HG02623 (cell line): ENCODE results near the gene HMMR.

Source experiments
- ATAC-seq: cut with Tn5 transposase; IDR thresholded peaks from one replicate; pipeline ENCODE4 v1.9.1; 2021; ENCODE audit warnings: moderate library complexity; ENCODE audit not compliant: unreplicated experiment

The HMMR gene

DNA sequence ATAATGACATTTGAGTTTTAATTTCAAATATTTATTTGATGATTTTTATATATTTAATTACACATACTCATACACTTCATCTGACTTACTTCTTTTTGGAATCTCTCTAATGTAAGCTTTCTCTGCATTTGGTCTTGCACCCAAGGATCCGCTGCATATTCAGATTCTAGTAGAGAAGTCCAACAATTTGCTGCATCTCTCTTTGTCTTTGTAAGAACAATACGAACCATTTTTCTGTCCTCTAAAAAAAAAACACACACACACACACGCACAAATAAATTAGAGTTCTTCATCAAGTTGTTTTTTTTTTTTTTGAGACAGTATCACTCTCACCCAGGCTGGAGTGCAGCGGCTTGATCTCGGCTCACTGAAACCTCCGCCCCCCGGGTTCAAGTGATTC is 3.6 kb upstream of the HMMR start:
- ATAC-seq: no peak

GRCh38 chr5:163458778-163459385 is 1.6 kb upstream of the HMMR start:
- ATAC-seq: no peak

DNA sequence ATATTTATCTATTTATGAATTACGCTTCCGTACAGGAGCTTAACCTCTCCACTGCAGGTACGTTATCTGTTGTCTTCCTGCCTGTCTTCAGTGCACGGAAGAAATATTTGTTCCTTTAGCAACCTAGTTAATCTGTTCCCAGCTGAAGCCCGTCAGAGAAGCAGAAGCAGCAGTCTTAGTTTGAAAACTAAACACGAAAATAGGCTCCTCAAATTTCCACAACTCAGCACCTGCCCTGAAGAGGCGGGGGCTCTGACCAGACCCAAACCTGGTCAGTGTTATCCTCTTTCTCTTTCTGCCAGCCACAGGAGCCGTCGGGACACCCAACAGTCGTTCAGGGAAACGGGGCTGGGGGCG is 992 bp upstream of the HMMR start:
- peak; percentile 1 for ATAC-seq

GRCh38 chr5:163459819-163460561 is 442 bp upstream of the HMMR start, which contains the start of gene NUDCD2:
NUDCD2 (minus strand) TSS chr5:163460102; CDS start chr5:163460050, 52 bp downstream.
- ATAC-seq: peak; percentile 78

DNA sequence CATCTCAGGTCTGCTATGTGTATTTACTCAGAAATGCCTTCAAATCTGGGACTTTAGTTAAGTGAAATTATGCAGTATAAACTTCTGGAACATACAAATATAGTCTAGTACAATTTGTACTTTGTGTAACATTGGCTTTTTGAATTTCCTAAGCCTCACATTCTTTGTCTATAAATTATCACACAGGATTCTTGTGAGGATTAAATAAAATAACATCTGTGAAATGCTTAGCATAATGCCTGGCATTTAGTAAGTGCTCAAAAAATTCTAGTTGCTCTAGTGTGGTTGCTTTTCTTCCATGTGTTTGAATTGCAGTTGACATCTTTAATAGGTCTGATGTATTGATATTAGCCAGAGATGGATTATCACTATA is 2.6 kb downstream of the HMMR start:
- no peak for ATAC-seq

GRCh38 chr5:163467682-163468081 is 7.2 kb downstream of the HMMR start:
- no peak for ATAC-seq

GRCh38 chr5:163473635-163474243 is 13.3 kb downstream of the HMMR start:
- peak; percentile 83 for ATAC-seq

DNA sequence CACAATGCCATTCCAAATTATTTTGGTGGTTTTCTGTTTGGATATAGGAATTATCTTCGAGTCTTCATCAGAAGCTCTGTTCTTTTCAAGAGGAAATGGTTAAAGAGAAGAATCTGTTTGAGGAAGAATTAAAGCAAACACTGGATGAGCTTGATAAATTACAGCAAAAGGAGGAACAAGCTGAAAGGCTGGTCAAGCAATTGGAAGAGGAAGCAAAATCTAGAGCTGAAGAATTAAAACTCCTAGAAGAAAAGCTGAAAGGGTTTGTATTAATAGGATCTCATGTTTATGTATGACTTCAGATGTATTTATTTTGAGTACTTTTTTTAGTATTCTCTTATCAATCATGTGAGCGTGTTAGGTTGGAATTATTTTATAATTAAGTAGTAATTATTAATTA is 15.0 kb downstream of the HMMR start:
- ATAC-seq: no peak

DNA sequence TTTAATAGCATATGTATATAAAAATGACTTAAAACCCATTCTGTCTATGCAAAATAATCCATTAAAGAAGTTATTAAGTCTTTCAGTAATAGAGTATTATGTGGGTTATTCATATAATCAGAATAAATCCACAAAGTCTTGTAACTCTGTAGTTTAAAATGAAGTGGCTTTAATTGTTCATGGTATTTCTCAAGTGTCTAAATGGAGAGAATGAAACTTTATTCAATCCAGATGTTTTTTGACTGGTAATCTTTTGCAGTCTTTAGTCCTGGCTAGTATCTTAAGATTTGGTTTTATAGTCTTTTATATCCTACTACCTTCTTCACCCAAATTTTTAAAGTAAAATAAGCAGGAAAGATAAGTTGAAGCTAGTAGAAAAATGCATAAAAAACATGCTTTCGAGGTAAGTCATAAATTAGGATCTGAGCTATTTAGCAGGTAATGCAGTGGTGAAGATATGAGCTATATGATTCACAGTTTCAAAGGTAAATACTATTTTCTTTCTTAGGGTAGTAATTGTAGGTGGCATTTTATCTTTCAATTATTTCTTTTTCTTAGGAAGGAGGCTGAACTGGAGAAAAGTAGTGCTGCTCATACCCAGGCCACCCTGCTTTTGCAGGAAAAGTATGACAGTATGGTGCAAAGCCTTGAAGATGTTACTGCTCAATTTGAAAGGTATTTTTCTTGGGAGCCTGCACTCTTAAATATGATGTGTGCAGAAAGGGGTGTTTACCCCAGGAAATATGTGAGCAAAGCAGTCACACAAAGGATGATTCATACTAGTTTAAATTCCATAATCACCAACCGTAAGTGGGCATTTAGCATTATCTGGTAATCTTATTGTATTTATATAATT is 17.9 kb downstream of the HMMR start:
- no peak for ATAC-seq

DNA sequence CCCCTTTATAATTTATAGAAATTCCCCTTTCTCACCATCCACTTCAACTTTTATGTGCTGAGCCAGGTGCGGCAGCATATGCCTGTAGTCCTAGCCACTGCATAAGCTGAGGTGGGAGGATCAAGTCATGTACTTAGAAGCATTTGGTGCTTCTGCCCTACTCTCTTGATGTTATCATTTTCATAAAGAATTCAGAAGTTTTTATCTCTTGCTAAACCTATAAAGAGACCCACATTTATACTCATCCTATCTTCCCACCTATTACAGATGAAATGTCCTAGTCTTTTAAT is 18.5 kb downstream of the HMMR start:
- no peak for ATAC-seq

- ATAC-seq: no peak
Measured at GRCh38 chr5:163489055-163489744, 28.8 kb downstream of the HMMR start.

GRCh38 chr5:163489745-163490075 is 29.3 kb downstream of the HMMR start:
- ATAC-seq: no peak

DNA sequence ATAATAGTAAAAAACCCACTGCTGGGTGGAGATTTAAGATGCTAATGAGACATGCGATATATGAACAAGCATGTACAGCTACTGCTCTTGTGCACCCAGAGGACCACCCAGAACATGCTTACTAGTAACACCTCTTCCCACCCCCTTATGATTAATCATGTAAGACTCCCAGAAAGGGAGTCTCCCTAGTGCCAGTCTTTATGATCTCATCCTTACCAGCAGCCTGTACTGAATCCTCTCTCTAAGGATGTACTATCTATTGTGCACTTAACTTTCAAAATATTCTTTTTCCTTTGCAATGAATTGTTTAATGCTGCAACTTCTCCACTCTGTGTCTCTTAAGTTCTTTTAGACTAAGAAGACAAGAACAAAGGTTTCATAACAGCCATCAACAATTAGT is 35.9 kb downstream of the HMMR start:
- no peak for ATAC-seq

DNA sequence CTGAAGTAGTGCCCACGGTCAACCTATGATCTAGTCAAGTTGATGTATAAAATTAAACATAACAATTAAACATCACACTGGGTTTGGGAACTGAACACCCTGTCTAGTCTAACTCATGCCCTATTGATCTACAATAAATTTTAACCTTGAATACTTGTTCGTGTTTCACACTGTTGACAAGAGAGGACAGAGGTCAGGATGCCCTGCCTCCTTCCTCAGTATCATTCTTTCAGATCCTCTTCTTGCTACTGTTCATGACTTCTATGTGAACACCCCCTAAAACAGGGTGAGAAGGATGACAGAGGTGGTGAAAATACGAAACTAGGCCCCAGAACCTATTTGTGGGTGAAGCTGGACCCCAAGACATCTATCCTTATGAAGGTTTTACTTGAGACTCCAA is 36.9 kb downstream of the HMMR start:
- no peak for ATAC-seq

DNA sequence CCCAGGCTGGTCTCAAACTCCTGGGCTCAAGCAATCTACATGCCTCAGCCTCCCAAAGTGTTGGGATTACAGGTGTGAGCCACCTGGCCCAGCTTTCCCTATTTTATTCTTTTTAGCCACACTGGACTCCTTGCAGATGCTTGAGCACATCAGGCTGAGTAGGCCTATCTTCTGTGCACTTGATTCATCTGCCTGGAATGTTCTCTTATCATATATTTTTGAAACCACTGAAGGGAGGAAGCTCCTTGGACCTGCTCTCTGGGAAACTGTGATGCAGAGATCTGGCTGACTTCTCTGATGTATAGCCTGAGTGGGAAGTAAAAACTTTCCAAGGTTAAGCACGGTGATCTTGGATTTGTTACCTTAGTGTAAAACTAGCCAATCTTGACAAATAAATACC is 38.5 kb downstream of the HMMR start:
- no peak for ATAC-seq

DNA sequence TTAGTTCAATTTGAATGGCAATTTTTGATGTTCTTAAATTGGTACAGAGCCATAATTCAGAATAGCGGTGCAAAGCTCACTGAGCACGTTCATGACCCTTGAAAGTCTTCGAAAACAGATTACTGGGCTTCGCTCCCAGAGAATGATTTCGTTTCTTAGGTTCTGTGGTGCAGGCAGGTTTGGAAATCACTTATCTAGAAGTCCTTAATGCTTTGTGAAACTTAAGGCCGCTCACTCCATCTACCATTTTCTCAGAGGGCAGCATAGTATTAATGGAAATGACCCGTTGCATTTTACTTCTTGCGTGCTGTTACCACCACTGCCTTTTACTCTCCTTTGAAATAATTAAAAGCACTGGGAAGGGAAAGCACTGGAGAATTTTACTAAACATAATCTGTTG is 42.1 kb downstream of the HMMR start:
- ATAC-seq: no peak

DNA sequence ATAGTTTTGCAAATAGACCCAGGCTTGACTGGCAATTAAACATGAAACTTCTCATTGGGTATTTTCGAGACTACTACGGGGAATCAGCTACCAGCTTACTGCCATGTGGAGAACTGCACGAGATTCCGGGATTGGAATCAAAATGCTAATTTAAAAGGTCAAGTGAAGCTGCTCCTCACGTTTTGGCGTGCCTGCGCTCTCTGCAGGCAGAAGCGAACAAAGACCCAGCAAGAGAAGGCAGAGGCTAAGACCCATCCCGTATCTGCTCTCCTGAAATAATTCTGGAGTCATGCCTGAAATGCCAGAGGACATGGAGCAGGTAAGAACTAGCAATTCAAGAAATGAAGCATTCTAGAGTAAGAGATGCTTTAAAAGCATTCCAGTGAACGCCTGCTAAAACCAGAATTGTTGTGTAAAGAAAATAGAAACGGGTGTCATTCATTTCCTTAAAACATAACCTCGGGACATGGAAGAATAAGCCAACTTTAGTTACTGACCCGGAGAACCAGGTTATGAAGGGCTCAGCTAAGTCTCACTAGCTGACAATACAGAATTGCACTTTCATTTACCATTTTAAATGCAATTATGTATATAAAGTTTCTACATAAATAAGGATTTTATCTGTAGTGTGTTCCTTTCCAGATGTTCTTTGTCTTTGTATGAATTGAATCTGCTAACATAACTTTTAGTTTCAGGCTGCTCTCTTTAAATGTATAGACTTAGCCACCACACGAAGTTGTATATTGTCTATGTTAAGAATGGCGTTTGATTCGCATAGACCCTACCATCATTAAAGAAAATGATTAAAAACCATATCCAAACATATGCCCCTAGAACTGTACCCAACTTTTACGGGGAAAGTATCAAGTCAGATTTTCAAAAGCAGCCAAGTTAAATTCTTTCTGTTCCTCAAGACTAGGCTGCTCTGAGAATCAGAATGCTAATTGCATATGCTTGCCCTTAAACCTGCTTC is 43.0 kb downstream of the HMMR start:
- ATAC-seq: no peak

- no peak for ATAC-seq
Measured at GRCh38 chr5:163504079-163504931, 43.9 kb downstream of the HMMR start.

- no peak for ATAC-seq
Measured at GRCh38 chr5:163505049-163505367, 44.6 kb downstream of the HMMR start.
